NCI-H82 treated with DMSO at 0.1 percent for 48 hours (cell line): Measurements from ENCODE around the gene LMAN1.

Source experiments
- DNase-seq: peaks from one replicate; lab custom pipeline; 2025; ENCODE audit not compliant: unreplicated experiment; lab: John Stamatoyannopoulos, UW

The LMAN1 gene

GRCh38 chr18:59305295-59305694, 53.8 kb downstream of the LMAN1 start:
- peak; percentile 5 for DNase-seq

- DNase-seq, result no peak
Observed at GRCh38 chr18:59303656-59304195, 55.3 kb downstream of the LMAN1 start.

- DNase-seq, result peak; percentile 19
Observed at GRCh38 chr18:59303006-59303405, 56.1 kb downstream of the LMAN1 start.

- DNase-seq, result no peak
Observed at GRCh38 chr18:59301929-59302328, 57.1 kb downstream of the LMAN1 start.

GRCh38 chr18:59300676-59301285, 58.3 kb downstream of the LMAN1 start:
- no peak for DNase-seq

GRCh38 chr18:59298871-59299270, 60.2 kb downstream of the LMAN1 start:
- peak; percentile 45 for DNase-seq

- DNase-seq, result no peak
Observed at GRCh38 chr18:59293317-59293716, 65.7 kb downstream of the LMAN1 start.

- no peak for DNase-seq
Observed at GRCh38 chr18:59286341-59286740, 72.7 kb downstream of the LMAN1 start.

GRCh38 chr18:59282341-59282740, 76.7 kb downstream of the LMAN1 start:
- DNase-seq, result no peak

GRCh38 chr18:59279722-59280121, 79.3 kb downstream of the LMAN1 start:
- DNase-seq, result peak; percentile 83

GRCh38 chr18:59279193-59279592, 79.9 kb downstream of the LMAN1 start:
- no peak for DNase-seq

- no peak for DNase-seq
Observed at GRCh38 chr18:59278793-59279192, 80.3 kb downstream of the LMAN1 start.
